ENCODE results near the gene BRS3.

DNA sequence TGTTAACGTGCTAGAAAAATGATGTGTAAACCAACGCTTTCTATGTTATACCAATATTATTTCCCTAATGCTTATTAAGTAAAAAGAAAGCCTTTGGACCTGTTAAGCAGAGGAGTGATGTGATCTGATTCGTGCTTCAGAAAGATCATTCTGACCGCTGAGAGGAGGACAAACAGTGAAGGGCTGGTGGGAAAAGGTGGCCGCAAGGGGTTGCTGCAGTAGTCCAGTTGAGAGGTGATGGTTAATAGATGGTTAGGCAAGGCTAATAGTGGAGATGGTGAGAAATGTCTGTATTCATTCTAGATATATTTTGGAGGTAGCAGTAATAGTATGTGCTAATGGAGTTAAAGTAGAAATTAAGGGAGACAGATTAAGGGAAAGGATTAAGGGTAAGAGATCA is 31.3 kb downstream of the BRS3 start:
- no peak for TF ChIP-seq SETDB1 (IDR thresholded peaks at IDR 0.05; ENCODE audit: insufficient read length, low read length)
- no peak for TF ChIP-seq SCRT2 (tag by site-specific recombination; IDR thresholded peaks at IDR 0.05)
- TF ChIP-seq, protein P1, sequence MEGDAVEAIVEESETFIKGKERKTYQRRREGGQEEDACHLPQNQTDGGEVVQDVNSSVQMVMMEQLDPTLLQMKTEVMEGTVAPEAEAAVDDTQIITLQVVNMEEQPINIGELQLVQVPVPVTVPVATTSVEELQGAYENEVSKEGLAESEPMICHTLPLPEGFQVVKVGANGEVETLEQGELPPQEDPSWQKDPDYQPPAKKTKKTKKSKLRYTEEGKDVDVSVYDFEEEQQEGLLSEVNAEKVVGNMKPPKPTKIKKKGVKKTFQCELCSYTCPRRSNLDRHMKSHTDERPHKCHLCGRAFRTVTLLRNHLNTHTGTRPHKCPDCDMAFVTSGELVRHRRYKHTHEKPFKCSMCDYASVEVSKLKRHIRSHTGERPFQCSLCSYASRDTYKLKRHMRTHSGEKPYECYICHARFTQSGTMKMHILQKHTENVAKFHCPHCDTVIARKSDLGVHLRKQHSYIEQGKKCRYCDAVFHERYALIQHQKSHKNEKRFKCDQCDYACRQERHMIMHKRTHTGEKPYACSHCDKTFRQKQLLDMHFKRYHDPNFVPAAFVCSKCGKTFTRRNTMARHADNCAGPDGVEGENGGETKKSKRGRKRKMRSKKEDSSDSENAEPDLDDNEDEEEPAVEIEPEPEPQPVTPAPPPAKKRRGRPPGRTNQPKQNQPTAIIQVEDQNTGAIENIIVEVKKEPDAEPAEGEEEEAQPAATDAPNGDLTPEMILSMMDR (tag by site-specific recombination; IDR thresholded peaks at IDR 0.05): no peak

Data from HEK293 (cell line).